Measurements from ENCODE around the gene TMEM184B.

TMEM184B gene

GRCh38 chr22:38176170-38176741 is 96.6 kb downstream of the TMEM184B start:
- DNase-seq: peak; percentile 63

GRCh38 chr22:38175206-38176118 is 97.3 kb downstream of the TMEM184B start:
- DNase-seq: no peak

- no peak for DNase-seq
Observed at GRCh38 chr22:38174626-38175025, 98.2 kb downstream of the TMEM184B start.

GRCh38 chr22:38173641-38173906 is 99.2 kb downstream of the TMEM184B start:
- no peak for DNase-seq

- DNase-seq: peak; percentile 63
Observed at GRCh38 chr22:38172832-38173640, 99.8 kb downstream of the TMEM184B start.

- DNase-seq: no peak
Observed at GRCh38 chr22:38171927-38172831, 100.6 kb downstream of the TMEM184B start.

- DNase-seq: no peak
Observed at GRCh38 chr22:38170469-38170868, 102.3 kb downstream of the TMEM184B start.

All from CD4-positive, alpha-beta T cell treated with Interleukin-21 for 1 hour (primary cell).